GM18868 (cell line): Measurements from ENCODE around the gene LRIF1.
"Not testable (repeated sequence)": the region's sequence is repeated elsewhere in the genome, so short reads cannot be mapped to it uniquely, and the experiment has no call there.

Experiments used
- ATAC-seq: cut with Tn5 transposase; IDR thresholded peaks from one replicate; pipeline ENCODE4 v1.9.1; 2021; ENCODE audit warnings: mild to moderate bottlenecking, moderate library complexity; ENCODE audit not compliant: unreplicated experiment

LRIF1 gene, protein sequence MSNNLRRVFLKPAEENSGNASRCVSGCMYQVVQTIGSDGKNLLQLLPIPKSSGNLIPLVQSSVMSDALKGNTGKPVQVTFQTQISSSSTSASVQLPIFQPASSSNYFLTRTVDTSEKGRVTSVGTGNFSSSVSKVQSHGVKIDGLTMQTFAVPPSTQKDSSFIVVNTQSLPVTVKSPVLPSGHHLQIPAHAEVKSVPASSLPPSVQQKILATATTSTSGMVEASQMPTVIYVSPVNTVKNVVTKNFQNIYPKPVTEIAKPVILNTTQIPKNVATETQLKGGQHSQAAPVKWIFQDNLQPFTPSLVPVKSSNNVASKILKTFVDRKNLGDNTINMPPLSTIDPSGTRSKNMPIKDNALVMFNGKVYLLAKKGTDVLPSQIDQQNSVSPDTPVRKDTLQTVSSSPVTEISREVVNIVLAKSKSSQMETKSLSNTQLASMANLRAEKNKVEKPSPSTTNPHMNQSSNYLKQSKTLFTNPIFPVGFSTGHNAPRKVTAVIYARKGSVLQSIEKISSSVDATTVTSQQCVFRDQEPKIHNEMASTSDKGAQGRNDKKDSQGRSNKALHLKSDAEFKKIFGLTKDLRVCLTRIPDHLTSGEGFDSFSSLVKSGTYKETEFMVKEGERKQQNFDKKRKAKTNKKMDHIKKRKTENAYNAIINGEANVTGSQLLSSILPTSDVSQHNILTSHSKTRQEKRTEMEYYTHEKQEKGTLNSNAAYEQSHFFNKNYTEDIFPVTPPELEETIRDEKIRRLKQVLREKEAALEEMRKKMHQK

DNA sequence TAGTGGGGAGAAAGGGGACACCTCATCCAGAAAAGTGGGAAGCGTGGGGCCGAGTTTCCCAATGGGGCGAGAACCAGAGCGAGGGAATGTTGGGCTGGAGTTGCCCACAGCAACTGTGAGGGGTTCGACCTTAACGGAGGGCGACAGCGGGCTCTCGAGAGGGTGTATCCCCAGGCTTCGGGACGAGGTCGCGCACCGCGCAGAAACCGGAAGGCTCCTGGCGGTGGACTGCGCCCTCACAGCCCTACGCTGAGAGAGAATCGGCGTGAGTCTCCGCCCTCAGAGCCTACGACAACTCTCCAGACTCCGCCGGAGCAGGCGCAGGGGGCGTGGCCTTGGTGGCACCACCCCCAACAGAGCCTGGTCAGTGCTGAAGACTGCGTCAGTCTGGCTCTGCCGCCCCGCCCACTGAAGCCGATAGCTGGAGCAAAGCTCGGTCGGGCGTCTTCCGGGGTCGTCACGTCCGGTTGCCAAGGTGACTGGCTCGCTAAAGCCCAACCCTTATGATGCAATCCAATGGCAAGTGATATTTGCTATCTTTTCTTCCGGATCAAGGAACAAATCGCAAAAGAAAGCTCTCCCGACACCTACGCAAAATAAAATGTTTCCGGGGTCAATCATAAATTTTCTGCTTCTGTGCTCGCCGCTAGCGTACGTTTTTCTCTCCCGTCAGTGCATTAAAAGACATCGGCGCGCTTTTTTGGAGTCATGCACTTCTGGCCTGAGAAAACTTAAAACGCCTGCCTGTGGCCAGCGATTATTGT is at the start of gene LRIF1:
Gene LRIF1, minus strand, starts transcription at position 232 of the 764 bp plus-strand sequence. CDS start 234 bp downstream, outside the sequence.
- ATAC-seq: peak; percentile 95

DNA sequence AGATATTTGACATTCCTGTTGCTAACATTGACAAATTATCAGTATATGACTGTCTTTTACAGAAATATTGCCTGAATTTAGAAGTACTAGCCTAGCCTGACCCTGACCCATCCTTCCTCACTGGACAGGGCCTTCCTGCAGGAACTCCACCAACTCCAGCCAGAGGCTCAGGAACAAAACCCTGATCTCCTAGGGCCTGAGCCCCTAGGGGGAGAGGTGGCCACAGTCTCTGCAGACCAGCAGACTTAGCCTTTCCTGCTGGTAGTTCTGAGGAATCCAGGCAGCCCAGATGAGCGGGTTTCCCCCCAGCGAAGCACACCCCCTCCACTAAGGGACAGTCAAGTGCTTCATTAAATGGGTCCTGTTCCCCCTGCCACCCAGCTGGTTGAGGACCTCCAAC is 44.3 kb upstream of the LRIF1 start:
- ATAC-seq: no peak

DNA sequence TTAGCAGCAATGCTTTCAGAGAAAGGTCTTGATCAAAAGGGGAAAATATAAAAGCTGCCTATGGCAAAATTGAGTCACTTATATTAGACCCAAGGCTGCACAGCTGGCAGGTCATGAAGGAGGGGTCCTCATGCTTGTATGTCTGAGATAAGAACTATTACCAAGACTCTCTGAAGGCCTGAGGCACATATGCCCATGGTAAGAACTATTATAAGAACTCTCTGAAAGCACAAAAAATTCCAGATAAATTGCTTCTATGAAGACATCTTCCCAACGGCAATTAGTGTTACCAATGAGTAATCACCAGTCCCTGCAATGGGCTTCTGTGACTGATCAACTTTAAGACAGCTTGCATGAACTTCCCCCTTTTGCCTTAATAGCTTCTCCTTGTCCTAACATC is 42.8 kb upstream of the LRIF1 start:
- ATAC-seq: no peak

DNA sequence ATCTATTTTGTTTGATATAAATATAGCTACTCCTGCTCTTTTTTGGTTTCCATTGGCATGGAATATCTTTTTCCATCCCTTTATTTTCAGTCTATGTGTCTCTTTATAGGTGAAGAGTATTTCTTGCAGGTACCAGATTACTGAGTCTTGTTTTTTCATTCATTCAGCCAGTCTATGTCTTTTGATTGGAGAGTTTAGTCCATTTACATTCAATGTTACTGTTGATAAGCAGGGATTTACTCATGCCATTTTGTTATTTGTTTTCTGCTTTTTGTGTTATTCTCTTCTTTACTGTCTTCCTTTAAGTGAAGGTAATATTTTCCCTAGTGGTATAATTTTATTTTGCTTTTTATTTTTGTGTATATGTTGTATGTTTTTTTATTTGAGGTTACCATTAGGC is 35.9 kb upstream of the LRIF1 start:
- not testable (repeated sequence) for ATAC-seq

DNA sequence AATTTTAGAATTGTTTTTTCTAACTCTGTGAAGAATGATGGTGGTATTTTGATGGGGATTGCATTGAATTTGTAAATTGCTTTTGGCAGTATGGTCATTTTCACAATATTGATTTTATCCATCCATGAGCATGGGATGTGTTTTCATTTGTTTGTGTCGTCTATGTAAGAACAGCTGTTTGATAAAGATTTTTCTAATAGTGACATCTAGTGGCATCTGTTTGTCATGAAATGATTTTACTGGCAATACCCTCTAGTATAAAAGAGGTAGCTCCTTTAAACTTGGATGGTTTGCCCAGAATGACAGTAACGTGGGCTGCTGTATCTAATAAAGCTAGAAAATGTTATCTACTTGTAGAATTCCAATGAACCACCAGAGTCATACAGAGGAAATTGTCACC is 28.6 kb upstream of the LRIF1 start:
- ATAC-seq: not testable (repeated sequence)

DNA sequence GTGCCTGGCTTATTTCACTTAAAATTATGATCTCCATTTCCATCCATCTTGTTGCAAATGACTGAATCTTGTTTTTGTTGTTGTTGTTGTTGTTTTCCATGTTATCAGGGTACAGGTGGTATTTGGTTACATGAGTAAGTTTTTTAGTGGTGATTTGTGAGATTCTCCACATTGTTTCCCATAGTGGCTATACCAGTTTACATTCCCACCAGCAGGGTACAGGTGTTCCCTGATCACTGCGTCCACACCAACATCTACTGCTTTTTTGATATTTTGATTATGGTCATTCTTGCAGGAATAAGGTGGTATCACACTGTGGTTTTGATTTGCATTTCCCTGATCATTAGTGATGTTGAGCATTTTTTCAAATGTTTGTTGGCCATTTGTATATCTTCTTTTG is 27.6 kb upstream of the LRIF1 start:
- not testable (repeated sequence) for ATAC-seq

DNA sequence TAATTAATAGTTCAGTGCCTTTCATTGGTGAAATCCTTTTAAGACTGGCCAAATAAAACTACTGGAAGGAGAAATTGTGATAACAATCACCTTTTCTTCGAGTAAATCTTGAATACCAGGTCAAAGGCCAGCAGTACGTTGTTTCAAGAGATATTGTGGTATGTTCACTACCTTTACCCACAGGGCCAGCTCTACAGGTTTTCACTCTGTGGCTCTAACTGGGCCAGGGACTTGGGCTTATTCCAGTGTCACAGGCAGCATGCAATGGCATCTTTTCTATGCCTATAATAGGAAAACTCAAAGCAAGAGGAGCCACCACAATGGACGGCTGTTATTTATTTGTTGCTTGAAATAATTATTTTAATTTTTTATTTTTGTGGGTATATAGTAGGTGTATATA is 26.8 kb upstream of the LRIF1 start:
- ATAC-seq: no peak

DNA sequence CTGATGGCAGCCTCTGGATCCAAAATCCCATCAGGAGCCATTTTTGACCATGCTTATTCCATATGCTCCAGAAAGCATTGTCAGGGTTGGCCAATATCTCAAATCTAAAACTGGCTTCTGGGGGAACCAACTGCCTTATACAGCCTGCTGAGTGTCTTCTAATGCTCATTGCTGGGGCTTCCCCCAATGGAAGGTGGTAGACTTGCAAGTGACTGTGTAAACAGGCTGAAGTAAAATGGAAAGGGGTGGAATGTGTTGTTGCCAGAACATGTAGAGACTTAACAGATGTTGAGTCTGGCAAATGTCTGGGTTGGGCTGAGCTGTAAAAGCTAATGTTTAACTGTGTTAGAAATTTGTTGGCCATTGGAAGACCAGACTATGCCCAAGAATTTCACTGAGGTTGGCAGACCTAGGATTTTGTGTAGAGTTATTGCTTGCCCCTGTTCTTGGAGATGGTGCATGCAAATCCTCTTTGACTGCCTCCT is 22.7 kb upstream of the LRIF1 start:
- no peak for ATAC-seq

DNA sequence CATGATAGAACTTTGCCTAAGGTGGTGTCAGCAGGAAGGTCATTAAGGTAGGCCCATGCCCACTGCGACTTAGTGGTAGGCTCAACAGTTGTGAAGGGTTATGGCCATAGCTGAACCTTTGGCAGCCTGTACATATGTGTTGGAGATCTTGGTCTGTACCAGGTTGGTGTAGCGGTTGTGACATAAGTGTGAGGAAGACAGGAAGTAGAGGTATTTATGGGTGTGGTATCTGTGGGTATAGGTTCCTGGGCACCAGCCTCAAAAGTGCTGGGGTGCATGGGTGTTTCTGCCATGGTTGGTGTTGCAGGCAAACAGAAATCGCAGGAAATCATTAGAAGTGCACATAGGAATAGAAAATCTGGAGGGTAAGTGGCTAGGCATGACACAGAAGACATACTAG is 18.6 kb upstream of the LRIF1 start:
- ATAC-seq: no peak

DNA sequence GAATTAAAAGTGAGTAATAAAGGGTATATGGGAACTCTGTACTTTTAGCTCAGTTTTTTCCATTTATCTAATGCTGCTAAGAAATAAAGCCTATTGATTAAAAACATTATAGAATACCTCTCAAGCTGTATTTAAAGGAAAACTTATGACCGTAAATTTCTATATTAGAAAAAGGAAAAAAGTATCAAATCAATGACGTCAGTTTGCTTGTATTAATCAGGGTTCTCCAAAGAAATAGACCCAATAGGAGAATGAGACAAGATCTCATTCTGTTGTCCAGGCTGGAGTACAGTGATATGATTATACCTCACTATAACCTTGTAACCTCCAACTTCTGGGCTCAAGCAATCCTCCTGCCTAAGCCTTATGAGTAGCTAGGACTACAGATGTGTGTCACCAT is 15.4 kb upstream of the LRIF1 start:
- no peak for ATAC-seq

DNA sequence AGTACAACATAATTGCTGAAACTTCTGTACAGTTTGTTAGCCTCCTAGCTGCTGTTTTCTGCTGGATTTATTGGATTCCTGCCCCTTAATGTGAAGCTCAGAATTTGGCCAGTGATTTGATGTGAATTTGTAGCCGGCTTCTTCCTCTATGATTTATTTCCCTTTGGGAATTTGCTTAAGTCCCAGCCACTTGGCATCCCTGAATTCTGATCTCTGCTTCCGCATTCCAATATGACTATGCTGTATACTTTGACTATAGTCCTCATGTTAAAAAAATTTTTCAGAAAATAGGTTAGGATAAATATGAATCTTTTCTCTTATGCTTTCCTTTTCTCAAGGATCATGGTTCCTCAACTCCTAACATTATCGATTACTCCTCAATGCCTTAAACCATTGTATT is 12.4 kb upstream of the LRIF1 start:
- ATAC-seq: no peak

DNA sequence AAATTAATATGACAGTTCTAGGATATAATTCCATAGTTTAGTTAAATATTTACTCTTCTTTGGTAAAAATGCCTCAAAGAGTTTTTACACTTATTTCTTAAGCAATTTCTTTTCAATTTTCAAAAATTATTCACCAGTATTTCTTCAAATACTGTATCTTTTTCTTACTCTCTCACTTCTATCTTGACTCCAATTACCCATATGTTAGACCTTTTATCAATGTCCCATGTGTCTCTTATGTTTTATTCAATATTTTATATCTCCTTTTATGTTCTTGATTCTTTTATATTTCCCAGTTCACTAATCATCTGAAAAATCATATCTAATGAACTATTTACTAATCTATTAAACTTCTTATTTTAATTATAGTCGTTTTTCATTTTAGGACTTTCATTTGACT is 11.5 kb upstream of the LRIF1 start:
- no peak for ATAC-seq

DNA sequence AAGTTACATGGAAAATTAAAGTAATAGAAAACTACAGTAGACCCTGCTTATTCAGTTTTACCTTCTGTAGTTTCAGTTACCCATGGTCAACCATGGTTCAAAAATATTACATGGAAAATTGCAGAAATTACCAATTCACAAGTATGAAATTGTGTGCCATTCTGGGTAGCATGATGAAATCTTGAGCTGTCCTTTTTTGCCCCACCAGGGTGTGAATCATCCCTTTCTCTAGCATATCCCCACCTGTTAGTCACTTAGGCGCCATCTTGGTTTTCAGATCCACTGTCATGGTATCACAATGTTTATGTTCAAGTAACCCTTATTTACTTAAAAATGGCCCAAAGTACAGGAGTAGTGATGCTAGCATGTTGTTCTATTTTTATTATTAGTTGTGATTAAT is 3.5 kb upstream of the LRIF1 start:
- ATAC-seq: no peak

DNA sequence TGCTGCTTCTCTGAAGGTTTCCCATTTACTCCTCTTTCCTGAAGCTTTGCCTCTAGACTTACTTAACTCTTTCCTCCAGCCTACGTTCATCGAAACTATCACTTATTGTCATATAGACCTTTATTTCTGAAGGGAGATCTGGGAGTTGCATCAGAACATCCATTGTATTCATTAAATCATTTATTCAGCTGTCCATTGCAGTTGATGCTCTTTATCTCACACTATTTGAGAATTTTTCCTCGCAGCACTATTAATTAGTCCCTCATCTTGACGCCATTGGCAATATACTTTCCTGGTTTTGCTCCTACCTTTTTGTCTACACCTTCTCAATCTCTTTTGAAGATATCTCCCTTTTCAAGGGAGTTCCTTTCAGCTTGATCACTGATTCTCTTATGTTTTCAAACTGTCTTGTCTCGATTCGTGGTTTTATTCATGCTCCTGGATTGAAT is 757 bp upstream of the LRIF1 start:
- no peak for ATAC-seq

DNA sequence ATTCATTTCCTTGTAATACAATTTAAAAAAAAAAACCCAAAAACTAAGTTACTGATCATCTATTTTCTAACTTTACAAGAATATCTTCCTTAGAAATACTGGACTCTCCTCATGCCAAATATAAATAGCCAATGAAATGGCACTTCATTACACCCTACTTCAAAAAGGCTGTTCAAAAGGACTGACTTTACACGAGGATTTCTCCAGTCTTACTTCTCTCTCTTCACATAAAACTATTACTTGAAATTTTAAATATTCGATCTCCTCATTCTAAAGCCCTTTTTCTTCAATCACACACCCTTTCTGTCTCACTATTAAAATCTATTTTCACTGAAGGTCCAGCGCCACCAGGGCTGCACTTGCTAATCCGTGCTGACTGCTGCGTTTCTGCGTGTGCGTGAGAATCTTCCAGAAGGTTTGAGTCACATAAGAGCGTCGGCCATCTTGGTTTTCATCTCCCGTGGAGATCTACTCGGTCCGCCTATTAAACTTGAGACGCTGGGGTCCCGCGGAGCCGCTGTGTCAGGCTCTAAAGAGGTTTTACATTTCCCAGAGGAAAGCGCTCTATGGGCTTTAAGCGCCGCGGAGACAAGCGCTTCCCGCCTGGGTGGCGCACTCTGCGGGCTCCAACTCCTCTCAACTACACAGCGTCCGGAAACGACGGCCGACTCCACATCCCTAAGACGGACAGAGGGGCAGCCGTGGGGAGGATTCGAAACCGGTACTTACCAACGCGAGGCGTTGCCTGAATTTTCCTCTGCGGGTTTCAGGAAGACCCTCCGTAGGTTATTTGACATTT is 631 bp downstream of the LRIF1 start:
- ATAC-seq: peak; percentile 29

DNA sequence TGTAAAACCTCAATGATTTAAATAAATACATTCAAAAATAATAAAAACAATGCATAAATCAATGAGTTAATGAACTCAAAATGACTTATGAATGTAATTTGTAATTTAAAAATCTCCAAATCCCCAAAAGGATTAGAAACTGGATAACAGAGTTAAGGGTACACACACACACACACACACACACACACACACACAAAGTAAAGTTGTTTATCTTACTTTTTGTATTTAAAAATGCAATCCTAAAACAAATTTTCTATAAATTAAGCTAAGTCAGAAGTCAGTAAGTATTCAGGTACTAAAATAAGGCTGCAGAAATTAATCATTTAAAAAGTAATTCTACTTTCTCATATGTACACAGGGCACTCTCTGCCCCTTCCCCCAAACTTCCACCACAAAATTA is 1.8 kb downstream of the LRIF1 start:
- ATAC-seq: no peak

DNA sequence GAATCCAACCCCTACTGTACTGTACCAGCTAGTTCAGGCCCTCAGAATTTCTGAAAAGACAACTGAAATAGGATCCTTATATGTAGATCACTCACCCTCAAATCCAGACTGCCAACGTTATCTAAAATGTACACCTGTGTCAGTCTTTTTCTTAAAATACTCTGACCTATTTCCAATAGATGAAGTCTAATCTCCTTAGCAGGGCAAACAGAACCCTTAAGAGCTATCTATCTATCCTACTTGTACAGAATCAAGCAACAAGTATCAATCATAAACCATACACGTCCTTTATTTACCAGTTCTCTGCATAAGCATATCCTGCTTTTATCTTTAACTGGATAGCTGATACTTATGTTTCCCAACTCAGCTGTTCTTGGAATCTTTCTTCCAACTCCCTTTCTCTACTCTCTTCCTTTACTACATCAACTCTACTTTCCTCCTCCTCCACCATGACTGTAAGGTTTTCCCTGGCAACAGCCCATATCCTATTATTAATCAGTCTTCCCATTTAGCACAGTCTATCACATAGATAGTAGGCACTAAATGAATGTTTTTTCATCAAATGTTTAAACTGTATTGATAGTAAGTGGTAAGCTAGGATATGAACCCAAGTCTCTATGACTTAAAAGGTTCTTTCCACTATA is 2.8 kb downstream of the LRIF1 start:
- no peak for ATAC-seq

DNA sequence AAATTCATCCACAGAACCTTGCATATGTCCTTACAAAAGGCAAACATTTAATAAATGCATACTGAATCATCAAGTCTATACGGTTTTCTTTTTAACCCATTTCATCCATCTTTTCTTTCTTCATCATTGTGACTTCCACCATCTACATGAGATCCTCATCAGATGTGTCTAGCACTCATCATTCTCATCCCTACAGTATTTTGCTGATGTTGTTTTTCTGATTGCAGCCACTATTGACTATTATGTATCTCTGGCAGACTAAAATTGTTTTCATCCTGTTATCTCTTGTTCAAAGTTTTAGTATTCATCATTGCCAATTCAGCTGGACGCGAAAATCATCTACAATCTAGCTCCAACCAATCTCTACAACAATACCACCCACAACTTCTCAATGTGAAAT is 5.9 kb downstream of the LRIF1 start:
- ATAC-seq: no peak

DNA sequence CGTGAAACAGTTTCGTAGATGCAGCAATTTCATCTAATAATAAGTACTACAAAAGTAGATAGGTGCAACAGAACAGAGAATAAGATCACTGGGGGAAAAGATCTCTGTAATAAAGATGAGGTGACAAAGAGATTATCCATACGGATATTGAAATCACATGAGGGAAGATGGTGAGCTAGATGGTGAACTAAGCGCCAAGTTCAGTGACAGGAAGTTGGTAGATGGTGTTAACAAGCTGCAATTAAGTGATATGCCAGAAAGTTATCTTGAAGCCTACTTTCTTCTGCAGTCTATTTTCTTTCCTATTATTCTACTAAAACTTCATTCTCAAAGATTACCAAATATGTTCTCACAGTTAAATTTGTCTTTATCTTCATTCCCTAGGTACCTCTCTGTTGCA is 7.1 kb downstream of the LRIF1 start:
- no peak for ATAC-seq

DNA sequence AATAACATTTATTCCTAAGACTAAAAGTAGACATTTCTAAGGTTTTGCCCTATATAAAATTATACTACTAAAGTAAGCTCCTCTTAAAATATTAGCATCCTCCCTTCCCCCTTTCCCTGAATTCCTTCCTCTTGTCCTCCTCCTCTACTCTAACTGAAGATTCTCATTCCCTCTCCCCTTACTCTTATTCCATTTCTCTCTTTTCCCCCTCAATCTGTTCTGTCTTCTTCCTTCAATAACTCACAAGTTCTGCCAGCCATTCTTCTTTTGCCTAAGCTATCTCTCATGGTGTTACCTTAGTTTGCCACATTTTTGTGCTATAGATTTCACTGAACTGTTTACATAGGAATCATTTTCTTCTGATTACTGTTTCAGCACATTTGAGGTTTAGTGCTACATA is 10.7 kb downstream of the LRIF1 start:
- no peak for ATAC-seq
